ENCODE measurements around the gene UGT1A4.

The UGT1A4 gene

GRCh38 chr2:233811732-233812131 lies 93.2 kb downstream of the UGT1A4 start:
- DNase-seq (ENCODE audit: low spot score), result no peak

- no peak for DNase-seq (ENCODE audit: low spot score)
These were observed 94.9 kb downstream of the UGT1A4 start for GRCh38 chr2:233813236-233814055.

- no peak for DNase-seq (ENCODE audit: low spot score)
These were observed 95.7 kb downstream of the UGT1A4 start for GRCh38 chr2:233814056-233814835.

- DNase-seq (ENCODE audit: low spot score), result no peak
These were observed 97.3 kb downstream of the UGT1A4 start for GRCh38 chr2:233815861-233816260.

GRCh38 chr2:233816334-233816733 lies 97.8 kb downstream of the UGT1A4 start:
- no peak for DNase-seq (ENCODE audit: low spot score)

GRCh38 chr2:233816771-233817170 lies 98.2 kb downstream of the UGT1A4 start:
- no peak for DNase-seq (ENCODE audit: low spot score)

- no peak for DNase-seq (ENCODE audit: low spot score)
These were observed 98.9 kb downstream of the UGT1A4 start for GRCh38 chr2:233817361-233817911.

GRCh38 chr2:233817995-233818638 lies 99.6 kb downstream of the UGT1A4 start:
- no peak for DNase-seq (ENCODE audit: low spot score)

GRCh38 chr2:233818639-233819621 lies 100.4 kb downstream of the UGT1A4 start:
- DNase-seq (ENCODE audit: low spot score), result no peak

GRCh38 chr2:233819884-233820773 lies 101.6 kb downstream of the UGT1A4 start:
- DNase-seq (ENCODE audit: low spot score), result no peak

- no peak for DNase-seq (ENCODE audit: low spot score)
These were observed 102.2 kb downstream of the UGT1A4 start for GRCh38 chr2:233820774-233821105.

- DNase-seq (ENCODE audit: low spot score), result no peak
These were observed 102.7 kb downstream of the UGT1A4 start for GRCh38 chr2:233821196-233821595.

- DNase-seq (ENCODE audit: low spot score), result no peak
These were observed 103.2 kb downstream of the UGT1A4 start for GRCh38 chr2:233821709-233822100.

GRCh38 chr2:233822101-233822771 lies 103.7 kb downstream of the UGT1A4 start:
- DNase-seq (ENCODE audit: low spot score), result no peak
